ENCODE results near the gene BANF2. TPM values are rescaled to one million over a fixed set of nuclear protein-coding genes. Genes with fewer than 3 reads are reported as not detected.

BANF2 gene
- total and polyA plus RNA-seq, 2 of the 8 experiments (the other 6 are each of a cell fraction or from before 2014, with no cell fraction given): not detected

GRCh38 chr20:17710379-17711266 lies 10.9 kb downstream of the BANF2 start:
- no peak overlapping the region; the same call in 1 of the 2 replicates for H2AK5ac ChIP-seq (ENCODE audit: low read depth, low read length)
- H3K14ac ChIP-seq (ENCODE audit: insufficient read length): no peak overlapping the region
- ChIA-PET CTCF (ENCODE audit: partially characterized antibody) (interaction anchor here (1.0 to 4.2 kb wide), 12 partner anchors 8 to 228 kb away, joined by 3 to 14 read pairs (median 4); partner anchors contain the start of genes BANF2 and RRBP1), POLR2A (ENCODE audit: partially characterized antibody) (no interaction called here)
- no peak overlapping the region for H3K4me3 ChIP-seq (ENCODE audit: extremely low read depth in 1 of 4, insufficient read depth in 2 of 4, low read depth in 3 of 4, low read length in 4 of 4)
- H2BK5ac ChIP-seq (ENCODE audit: low read depth, low read length): peak overlapping the region; percentile 44; the same call in 1 of the 2 replicates
- peak overlapping the region; percentile 29; the same call in 1 of the 2 replicates for H2BK15ac ChIP-seq (ENCODE audit: low read length)
- 0 out of 2 replicates have a peak, but pooled peaks cover 2% of the 10 kb centered on the region for H3K23me2 ChIP-seq (ENCODE audit: low read depth, low read length)
- WGBS, 2 experiments (ENCODE audit: extremely low coverage in 1 of 2, insufficient coverage in 1 of 2, insufficient read length in 1 of 2, insufficient replicate concordance in 2 of 2, low coverage in 1 of 2, low lambda C conversion rate in 2 of 2, missing lambda C conversion rate in 1 of 2): 80% methylated on average over 21 of the region's 21 CpGs; no CpG with 5 or more reads in 1 of the 2 experiments
- H3K79me1 ChIP-seq (ENCODE audit: low read depth, low read length): no peaks in the 10 kb centered on the region
- no peak overlapping the region for H4K5ac ChIP-seq (ENCODE audit: insufficient read length, low read depth, low read length)
- H3K56ac ChIP-seq (replicated peaks; ENCODE audit: insufficient read length, low read depth, low read length): no peak overlapping the region
- H4K20me1 ChIP-seq (replicated peaks in 1 of 2; ENCODE audit: control insufficient read depth in 1 of 2, insufficient read depth in 2 of 2, low read length in 2 of 2): no peaks in the 10 kb centered on the region
- peak overlapping the region; percentile 68; the same call in 1 of the 2 replicates for H2BK12ac ChIP-seq (ENCODE audit: low read depth, low read length)
- no peak overlapping the region for H3K9ac ChIP-seq (replicated peaks in 1 of 4; ENCODE audit: extremely low read depth in 1 of 4, low read depth in 3 of 4, low read length in 3 of 4)
- no peak overlapping the region for H3K27ac ChIP-seq (ENCODE audit: low read depth, low read length)
- H2BK120ac ChIP-seq (replicated peaks; ENCODE audit: low read depth, low read length): no peak overlapping the region
- H3K4me1 ChIP-seq (replicated peaks in 1 of 4; ENCODE audit: control insufficient read depth in 3 of 4, insufficient read depth in 4 of 4, low read length in 3 of 4): peaks cover 2 to 12% (median 7%) of the 10 kb centered on the region in 4 experiments
- no peak overlapping the region for H3K4me2 ChIP-seq (ENCODE audit: insufficient read depth in 1 of 2, low read depth in 2 of 2, low read length in 2 of 2)
- H3K23ac ChIP-seq (ENCODE audit: insufficient read length): no peak overlapping the region
- H2AFZ ChIP-seq (ENCODE audit: low read length): peak overlapping the region; percentile 21
- H3K79me2 ChIP-seq (ENCODE audit: control insufficient read depth in 1 of 2, insufficient read depth in 2 of 2, low read length in 2 of 2): no peaks in the 10 kb centered on the region
- H3K4ac ChIP-seq (replicated peaks; ENCODE audit: insufficient read length, low read depth, low read length): no peak overlapping the region
- no peak overlapping the region for H3K18ac ChIP-seq (ENCODE audit: extremely low read depth, low read length)
- no peaks in the 10 kb centered on the region for H3K36me3 ChIP-seq (ENCODE audit: control insufficient read depth in 2 of 4, insufficient read depth in 4 of 4, low read length in 3 of 4)
- no peaks in the 10 kb centered on the region for H3K27me3 ChIP-seq (replicated peaks in 1 of 4; ENCODE audit: control insufficient read depth in 3 of 4, extremely low read depth in 1 of 4, insufficient read depth in 3 of 4, low read length in 3 of 4)
- 0 out of 2 replicates have a peak overlapping the region, but pooled peaks have one; percentile 34 for H2BK20ac ChIP-seq (ENCODE audit: low read length)
- H4K91ac ChIP-seq (replicated peaks; ENCODE audit: insufficient read length, low read length): no peak overlapping the region
- DNase-seq (ENCODE audit: low read depth in 1 of 2, low spot score in 2 of 2) (no peak), FAIRE-seq (no peak)
- H3K9me3 ChIP-seq (ENCODE audit: insufficient read depth in 2 of 2, low read depth in 1 of 2, low read length in 1 of 2): no peaks in the 10 kb centered on the region
- peak overlapping the region; percentile 75 for H4K8ac ChIP-seq (ENCODE audit: extremely low read depth, insufficient read depth, low read length)
